GM19452 (cell line): ENCODE results near the gene TMEM253.
A peak's percentile ranks its signal among the peaks of the same experiment; 100 is the strongest.

Experiments used
- ATAC-seq: cut with Tn5 transposase; IDR thresholded peaks from one replicate; pipeline ENCODE4 v1.9.1; 2021; ENCODE audit not compliant: unreplicated experiment

Gene TMEM253

GRCh38 chr14:21070610-21071224 lies 30.1 kb upstream of the TMEM253 start:
- ATAC-seq: peak; percentile 2

GRCh38 chr14:21071225-21072030 lies 29.4 kb upstream of the TMEM253 start:
- ATAC-seq: peak; percentile 65

GRCh38 chr14:21072031-21072473 lies 28.8 kb upstream of the TMEM253 start:
- ATAC-seq: no peak

GRCh38 chr14:21072781-21073339 lies 28.0 kb upstream of the TMEM253 start:
- ATAC-seq: no peak

GRCh38 chr14:21073921-21074320 lies 26.9 kb upstream of the TMEM253 start:
- no peak for ATAC-seq

GRCh38 chr14:21074398-21075272 lies 26.2 kb upstream of the TMEM253 start:
- ATAC-seq: no peak

- no peak for ATAC-seq
Measured at GRCh38 chr14:21075719-21076437, 25.0 kb upstream of the TMEM253 start.

- no peak for ATAC-seq
Measured at GRCh38 chr14:21077672-21078071, 23.2 kb upstream of the TMEM253 start.

GRCh38 chr14:21078287-21078686 lies 22.6 kb upstream of the TMEM253 start:
- no peak for ATAC-seq

- no peak for ATAC-seq
Measured at GRCh38 chr14:21078726-21079125, 22.1 kb upstream of the TMEM253 start.

GRCh38 chr14:21081521-21082142 lies 19.2 kb upstream of the TMEM253 start:
- ATAC-seq: no peak

GRCh38 chr14:21083565-21084325 lies 17.1 kb upstream of the TMEM253 start:
- no peak for ATAC-seq

GRCh38 chr14:21084396-21084795 lies 16.5 kb upstream of the TMEM253 start:
- no peak for ATAC-seq

- ATAC-seq: no peak
Measured at GRCh38 chr14:21084998-21085853, 15.6 kb upstream of the TMEM253 start.

- no peak for ATAC-seq
Measured at GRCh38 chr14:21086908-21087293, 14.0 kb upstream of the TMEM253 start.

GRCh38 chr14:21087294-21088091 lies 13.4 kb upstream of the TMEM253 start:
- ATAC-seq: peak; percentile 73

GRCh38 chr14:21088687-21089086 lies 12.2 kb upstream of the TMEM253 start:
- no peak for ATAC-seq

GRCh38 chr14:21089271-21089670 lies 11.6 kb upstream of the TMEM253 start:
- no peak for ATAC-seq
